ENCODE data around the gene DROSHA.
"Not testable (repeated sequence)": the region's sequence is repeated elsewhere in the genome, so short reads cannot be mapped to it uniquely, and the experiment has no call there.

Gene DROSHA

DNA sequence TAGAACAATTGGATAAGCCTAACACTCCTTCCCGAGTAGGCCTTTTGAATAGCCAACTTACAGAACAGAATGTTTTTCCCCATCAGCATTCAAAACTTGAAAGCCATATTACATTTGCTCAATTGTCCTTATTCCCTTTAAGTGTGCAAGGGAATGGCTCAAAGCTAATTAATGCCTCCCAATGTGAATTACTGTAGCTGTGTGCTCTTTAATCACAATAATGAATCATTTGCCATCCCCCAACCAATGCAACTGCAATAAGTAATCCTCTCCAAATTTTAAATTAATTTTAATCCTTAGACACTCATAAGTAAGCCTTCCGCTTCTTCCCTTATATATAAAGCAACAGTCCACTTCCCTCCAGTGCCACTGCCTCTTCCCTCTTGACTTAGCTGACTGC, 115.9 kb downstream of the DROSHA start:
- DNase-seq (ENCODE audit: low spot score) = no peak

DNA sequence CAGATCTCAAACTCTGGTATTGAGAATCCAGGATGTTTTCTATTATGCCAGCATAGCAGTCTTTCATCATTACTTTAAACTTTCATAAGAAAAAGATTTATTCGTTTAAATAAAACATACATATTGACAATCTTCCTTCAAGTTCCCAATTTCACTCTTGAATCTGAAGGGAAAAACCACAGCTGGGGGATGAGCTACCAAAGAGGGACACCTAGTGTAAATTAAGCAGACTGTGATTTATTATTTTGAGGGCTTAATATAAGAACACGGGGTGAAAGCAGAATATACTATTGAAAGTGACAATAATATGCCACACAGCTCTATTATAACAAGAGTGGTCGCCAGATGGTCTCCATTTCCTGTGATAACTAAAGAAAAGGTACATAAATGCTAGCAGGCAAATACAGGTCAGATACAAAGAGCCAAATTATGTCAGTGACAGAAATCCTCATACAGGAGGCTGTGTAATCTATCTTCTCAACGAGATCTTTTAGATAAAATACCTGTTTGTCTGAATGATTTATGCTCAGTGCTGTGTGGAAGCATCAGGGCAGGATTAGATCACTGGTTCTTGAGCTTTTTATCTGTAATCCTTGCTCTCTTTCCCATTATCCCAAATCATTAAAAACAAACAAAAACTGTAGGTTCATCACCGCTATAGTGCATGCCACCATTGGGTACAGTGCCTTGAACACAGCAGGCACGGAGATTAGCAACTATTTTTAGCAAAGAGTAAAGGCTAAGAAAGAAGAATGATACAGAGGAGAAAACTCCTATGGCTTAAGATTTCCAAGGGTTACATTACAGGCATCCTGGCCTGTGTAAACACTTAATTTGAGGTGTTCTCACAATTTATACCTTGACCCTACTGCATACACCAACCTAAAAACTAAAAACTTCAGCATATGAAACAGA, 116.6 kb downstream of the DROSHA start:
- no peak for DNase-seq (ENCODE audit: low spot score)

DNA sequence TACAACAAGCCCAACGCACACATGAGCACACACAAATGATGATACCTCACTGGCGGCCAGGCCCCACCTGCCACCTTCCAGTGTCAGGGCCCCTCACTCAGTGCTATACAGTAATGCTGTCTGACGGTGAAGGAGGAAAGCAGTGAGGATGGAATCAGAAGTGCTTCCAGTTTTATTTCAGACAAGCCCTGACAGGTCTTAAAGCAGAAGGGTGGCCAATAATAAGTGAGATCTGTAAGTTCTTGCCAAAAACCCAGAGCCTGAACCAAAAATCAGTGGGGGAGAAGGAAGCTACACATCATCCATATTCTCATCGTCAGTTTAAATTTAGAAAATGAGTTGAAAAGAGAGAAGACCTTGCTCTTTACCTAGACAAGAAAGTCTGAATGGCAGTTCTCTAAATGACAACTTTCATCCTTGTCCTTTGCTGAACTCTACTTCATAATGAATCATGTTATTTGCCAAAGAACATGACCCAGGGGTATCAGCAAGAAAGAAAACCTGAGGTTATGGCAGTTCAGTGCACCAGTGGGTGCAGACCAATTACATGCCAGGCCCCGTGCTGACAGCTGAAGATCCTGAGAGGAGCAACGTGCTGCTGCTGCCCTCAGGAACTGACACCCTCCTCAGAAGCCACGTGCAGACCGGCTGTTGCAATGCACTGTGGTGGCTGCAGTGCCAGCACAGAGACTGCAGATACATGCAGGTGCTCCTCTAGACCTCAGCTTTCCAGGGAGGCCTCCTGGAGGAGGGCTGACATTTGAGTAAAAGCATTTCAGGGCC, 118.7 kb downstream of the DROSHA start:
- no peak for DNase-seq (ENCODE audit: low spot score)

DNA sequence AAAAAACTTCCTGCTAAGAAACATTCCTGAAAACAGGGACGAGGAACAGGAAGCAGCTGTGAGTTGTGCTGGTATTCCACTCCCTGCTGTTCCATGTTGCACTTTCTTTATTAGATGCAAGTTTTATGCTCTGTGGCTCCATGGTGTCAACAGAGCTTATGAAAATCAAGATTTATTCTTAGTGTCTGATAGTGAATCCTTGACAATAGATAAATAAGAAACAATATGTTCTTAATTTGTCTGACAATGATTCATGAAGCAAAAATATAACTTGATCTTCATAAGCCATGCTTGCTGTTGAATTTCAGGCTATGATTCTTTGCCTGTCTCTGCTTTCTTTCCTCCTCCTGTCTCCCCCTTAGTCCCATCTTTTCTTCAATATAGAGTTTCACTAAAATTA, 119.6 kb downstream of the DROSHA start:
- DNase-seq (ENCODE audit: low spot score) = no peak

DNA sequence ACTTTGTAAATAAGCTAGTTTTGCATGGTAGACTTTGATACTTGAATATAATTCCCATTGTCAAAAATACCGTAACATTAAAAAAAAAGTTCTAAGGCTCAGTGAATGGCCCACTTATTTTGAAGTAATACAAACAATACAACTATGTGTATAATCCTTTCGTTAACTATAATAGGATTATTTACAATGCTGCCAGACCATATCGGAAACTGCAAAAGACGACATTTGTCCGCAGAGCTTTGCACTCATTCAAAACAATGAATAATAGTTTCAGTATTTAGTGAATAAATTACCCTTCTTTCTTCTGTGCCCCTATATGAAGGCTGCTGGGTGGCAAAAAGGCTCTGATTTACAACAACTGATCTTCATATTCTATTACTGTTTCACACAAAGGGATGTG, 121.8 kb downstream of the DROSHA start:
- no peak for DNase-seq (ENCODE audit: low spot score)

DNA sequence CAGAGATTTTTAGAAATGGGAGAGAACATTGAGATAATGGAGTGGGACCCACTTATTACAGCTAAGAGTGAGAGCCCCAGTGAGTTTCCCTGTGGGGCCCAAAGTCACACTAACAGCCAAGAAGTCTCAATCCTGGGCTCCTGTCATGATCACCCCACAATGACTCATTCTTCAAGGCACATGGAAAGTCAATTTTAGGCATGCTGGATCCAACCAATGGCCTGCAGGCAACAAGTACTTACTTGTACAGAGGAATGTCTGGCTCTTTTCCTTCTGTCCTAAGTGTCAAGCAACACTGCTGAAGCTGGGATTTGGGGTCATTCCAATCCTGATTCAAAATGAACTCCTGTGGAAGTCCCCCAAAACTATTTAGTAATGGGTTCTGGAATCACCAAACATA, 123.1 kb downstream of the DROSHA start:
- DNase-seq (ENCODE audit: low spot score) = no peak

DNA sequence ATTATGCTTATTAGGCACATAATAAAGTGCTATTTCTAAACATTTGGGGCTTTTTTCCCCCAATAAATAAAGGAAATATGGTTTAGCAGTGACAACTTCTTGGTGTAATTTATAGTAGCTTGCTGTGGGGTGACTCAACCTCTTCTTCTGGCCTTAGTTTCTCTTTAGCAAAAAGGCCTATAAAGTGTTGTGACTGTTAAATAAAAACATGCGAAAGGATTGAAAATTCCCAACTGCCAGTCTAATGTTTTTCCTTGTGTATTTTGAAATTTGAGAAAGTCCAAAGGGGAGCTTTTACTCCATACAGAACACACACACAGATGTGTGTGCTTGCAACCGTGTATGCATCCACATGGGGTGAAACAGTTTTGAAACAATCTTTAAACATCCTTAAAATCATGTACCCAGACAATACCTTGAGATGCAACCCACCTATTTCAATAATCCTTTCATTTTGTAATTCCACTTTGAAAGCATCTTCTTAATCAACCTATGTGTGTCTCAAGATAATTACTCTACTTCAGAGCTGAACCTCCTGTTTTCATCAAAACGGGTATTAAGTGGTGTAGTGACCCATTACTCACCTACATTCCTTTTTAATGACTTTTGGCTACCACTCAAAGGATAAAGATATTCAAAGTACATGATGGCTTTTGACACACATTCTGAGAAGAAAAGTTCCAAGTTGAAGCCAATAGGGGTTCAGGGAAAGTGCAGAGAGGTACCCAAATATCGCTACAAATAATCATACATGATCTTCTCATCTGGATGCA, 123.8 kb downstream of the DROSHA start:
- DNase-seq (ENCODE audit: low spot score) = no peak

DNA sequence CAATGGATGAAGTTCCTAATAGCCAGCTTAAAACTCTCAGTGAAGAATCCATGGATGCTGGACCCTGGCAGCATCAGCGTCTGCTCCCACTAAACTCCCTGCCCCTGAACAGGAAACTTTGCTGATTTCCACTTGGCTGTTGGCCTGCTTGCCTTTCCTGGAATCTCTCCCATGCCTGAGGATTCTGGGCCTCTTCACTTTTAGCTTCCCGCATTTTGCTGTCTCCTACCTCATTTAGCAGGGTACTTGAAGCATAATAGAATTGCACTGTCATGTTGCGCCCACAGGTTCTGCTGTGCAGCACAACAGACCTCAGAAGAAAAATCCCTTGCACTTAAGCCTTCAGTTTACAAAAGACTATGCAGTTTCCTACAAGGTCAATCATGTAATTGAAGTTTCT, 127.6 kb downstream of the DROSHA start:
- no peak for DNase-seq (ENCODE audit: low spot score)

DNA sequence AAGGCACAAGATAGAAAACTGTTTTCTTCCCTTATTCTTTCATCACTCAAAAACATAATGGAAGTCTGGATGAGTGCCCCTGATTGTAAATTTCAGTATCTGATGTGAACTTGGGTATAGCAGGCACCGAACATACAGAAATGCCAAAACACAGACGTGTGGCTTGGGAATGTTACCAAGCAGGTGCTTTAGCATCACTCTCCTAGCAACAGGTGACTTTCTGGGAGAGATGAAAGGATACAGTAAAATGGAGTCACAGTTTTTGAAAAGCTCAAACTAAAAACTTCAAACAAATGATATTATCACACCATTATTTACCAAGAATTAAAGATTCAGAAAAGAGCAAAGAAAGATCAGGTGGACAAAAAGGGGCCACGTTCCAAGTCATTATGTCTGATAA, 130.2 kb downstream of the DROSHA start:
- DNase-seq (ENCODE audit: low spot score) = no peak

DNA sequence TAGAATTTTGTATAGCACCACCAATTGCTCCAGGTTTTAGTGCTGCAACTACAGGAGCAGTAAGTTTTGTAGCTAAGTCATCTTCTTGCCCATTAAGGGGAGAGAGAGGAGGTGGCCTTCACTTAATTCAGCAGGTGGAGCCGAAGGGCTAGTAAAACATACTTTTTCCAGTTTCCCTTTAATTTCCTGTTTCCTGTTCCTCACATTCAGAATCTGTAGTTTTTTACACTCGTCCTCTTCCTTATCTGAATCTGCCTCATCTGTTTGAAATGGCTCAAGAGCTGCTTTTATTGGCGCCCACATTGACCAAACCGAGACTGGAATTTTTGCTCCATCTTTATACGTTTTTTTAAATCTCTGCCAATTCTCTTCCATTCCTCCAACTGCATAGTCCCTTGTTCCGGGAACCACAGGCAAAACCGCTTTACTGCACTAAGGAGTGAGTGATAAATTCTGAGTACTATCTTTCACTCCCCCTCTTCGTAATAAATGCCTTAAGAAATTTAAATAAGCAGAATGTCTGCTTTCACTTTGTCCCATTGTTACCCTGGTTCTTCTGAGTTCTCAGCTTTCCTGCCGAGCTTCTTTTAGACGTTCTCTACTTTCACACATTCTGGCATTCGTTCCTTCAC, 133.9 kb downstream of the DROSHA start:
- DNase-seq (ENCODE audit: low spot score) = no peak

DNA sequence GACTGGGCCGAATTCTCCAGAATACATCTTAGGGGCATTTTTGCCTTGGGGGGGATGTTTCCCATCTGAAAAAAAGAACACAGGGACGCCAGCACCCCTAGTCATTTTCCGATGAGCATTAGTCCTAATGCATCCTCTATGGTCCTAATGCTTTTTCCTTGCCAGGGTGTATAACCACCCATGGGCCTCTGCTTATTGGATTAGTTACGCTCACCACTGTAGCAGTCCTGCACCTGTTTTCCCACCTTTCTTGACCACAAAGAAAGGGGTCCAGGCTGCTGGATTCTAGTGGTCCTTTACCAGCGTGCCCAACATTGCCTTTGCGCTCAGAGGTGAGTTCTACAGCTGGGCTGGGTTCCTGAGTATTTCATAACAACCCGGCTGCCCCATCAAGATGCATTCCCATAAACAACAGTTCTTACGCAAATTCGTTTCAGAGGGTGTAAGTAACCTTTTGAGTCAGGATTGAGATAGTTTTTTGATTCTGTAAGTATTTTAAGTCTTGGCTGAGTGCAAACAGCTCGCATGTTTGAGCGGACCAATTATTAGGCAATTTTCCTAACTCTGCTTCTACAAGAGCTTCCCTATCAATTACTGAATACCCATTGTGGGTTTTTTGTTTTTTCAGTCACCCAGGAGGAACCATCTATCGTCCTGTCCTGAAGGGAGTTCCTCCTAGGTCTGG, 135.1 kb downstream of the DROSHA start:
- DNase-seq (ENCODE audit: low spot score) = no peak

DNA sequence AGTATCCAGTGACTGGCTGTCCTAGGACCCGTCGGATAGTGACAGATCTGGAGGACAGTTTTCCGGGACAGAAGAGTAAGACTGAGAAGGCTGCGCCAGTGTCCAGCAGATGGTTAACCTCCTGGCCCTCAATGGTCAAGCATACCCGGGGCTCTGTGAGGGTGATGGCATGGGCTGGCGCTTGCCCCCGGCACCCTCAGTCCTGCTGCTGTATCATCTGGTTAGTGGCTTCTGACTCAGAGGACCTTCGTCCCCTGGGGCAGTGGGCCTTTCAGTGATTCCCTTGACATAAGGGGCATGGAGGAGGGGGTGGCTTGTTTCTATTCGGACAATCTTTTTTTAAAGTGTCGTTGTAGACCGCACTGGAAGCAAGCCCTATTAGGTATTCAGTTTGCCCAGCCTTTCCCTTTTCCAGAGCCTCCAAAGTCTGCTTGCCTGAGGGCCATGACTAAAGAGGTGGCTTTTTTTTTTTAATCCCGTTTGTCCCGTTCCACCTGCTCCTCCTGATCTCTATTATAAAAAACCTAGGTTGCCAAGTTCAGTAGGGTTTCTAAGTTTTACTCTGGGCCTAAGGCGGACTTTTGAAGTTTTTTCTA, 136.3 kb downstream of the DROSHA start:
- not testable (repeated sequence) for DNase-seq (ENCODE audit: low spot score)

DNA sequence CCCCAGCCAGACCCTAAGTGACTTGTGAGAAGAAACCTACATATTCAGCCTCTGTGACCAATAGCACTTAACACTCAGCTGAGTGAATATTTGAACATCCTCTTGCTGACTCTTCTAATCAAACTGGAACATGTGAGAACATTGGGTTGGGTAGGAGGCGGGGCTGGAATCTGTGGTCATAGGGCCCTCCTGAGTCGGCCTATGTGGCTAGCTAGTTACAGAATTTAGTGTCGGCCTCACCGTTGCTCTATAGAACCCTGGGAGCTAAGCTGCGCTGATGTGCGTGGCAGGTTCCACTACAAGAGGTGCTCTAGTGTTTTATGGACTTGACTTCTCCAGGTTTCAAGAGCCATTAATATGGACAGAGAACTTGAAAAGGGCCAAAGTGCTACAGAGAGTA, 138.8 kb downstream of the DROSHA start:
- no peak for DNase-seq (ENCODE audit: low spot score)

DNA sequence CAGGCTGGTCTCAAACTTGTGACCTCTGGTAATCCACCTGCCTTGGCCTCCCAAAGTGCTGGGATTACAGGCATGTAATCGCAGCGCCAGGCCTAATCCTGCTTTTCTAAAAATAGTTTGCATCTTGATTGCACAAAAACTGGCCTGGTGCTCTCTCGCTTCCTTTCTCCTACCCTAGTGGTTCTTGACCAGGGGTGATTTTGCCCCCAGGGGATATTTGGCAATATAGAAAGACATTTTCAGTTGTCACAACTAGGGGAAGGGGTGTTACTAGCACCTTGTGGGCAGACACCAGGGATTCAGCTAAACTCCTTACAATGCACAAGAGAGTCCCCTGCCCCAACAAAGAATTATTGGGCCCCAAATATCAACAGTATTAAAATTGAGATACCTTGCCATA, 139.8 kb downstream of the DROSHA start:
- no peak for DNase-seq (ENCODE audit: low spot score)

DNA sequence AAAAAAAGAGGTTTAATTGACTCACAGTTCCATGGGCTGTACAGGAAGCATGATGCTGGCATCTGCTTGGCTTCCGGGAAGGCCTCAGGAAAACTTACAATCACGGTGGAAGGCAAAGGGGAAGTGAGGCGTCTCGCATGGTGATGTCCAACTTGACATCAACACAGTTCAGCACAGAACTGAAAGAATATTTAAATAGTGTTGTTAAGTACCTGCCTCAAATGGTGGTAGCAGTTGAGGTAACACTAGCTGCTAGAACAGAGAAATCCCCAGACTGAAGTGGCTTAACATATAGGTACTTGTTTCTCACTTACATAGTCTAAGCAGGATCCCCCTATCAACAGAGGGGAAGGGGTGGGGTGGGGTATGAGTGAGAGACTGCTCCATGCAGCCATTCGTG, 141.6 kb downstream of the DROSHA start:
- DNase-seq (ENCODE audit: low spot score) = no peak

DNA sequence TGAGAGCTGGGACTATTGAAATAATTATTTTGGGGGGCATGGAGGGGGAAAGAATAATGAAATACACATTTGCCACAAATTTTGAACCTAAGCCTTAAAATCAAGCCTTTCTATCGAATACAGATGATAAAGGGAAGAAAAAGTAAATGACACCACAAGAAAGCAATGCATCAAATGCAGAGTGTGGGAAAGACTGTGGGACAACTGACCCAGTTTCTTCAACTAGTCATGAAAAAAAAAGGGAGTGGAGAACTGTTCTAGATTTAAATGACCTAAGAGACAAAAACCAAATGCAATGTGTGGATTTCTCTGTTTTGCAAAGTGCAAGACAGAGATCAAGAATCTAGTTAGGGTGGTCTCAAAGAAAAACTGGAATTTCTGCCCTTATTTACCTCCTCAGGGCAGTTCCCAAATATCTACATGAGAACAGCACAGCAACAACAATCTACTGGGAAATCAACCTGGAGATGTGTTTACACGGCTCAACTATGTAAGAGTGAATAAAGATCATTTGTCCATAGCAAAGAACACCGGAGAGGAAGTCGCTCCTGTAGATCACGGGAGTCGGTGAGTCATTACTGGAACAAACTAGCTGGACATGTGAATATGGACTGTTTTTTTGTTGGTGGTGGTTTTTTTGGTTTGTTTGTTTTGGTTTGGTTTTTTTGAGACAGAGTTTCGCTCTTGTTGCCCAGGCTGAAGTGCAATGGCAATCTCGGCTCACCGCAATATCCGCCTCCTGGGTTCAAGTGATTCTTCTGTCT, 145.9 kb downstream of the DROSHA start:
- DNase-seq (ENCODE audit: low spot score) = no peak

DNA sequence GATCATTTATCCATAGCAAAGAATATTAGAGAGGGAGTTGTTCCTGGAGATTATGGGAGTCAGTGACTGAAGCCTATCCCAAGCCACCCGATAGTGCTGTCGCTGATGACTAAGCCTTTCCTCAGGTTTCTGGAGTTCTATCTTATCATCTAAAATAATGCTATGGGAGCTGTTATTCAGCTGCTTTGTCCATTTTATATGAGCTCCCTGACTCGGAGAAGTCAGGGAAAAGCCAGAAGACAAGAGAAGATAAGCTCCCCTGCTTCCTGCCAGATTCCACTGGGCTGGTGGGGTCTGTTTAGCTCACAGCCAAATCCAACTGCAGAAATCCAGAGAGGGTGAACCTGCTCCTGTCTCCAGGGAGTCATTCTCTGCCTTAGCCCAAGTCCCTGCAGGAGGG, 148.2 kb downstream of the DROSHA start:
- no peak for DNase-seq (ENCODE audit: low spot score)

DNA sequence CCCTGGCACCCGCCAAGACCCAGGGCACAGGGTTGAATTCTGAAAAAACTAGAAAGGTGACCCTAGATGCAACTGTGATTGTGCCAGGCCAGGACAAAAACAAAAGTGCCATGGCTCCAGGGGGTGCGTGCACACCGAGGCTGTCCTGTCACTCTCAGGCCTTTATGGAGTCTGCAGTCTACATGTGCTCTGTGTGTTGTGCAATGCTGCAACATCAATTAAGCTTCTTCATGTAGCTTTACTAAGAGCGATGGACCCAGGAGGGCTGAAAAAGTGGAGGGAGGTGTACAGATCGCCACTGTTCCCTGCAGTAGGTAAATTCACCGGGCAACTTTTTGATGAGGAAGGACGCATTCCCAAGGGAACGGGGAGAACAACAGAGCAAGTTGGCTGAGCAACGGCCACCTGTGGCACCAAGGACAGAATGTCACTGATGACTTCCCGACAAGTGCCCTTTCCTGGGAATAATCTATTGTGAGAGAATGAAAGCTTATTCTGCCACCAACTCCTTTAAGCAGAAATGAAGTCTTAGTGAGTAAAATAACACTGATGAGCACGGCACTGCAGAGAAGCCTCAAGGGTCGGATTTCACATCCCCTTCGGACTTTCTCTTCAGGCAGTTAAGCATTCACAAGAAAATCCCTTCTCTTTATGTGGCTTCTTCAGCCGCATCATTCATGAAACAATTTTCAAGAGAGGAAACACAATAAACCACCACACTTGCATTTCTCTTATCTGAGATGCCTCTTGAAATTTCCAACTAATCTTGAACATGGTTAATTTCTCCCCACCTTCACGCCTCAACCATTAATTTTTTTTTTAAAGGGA, 149.6 kb downstream of the DROSHA start:
- DNase-seq (ENCODE audit: low spot score) = no peak

DNA sequence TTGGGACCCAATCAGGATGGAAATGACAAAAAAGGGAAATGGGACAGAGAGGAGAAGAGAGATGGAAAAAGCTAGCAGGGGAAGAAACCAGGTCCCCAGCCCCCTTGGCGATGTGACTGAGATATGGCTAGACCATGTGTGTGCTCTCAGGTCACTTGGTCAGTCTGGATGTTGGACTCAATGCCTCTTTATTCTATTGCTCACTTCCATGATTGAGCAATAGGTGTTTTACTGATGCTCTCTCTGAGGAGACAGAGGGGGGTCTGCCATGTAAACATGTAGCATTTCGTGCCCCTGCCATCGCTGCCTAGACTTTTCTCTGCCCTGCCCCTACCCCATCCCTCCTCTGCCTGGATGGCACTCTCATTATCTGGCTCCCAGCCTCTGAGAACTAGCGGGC, 150.6 kb downstream of the DROSHA start:
- no peak for DNase-seq (ENCODE audit: low spot score)

Data from CD4-positive, alpha-beta T cell treated with Interleukin-15 for 4 hours (primary cell).